Epithelial cell of esophagus (primary cell): Measurements from ENCODE around the gene PPP2R2D.

Source experiments
- DNase-seq: peaks from one replicate; pipeline ENCODE4 v3.0.0; 2010; ENCODE audit warnings: low read depth
- H3K4me3 ChIP-seq: 2 replicates; pipeline ENCODE4 v1.5.1; 2011; ENCODE audit warnings: mild to moderate bottlenecking, low read length, control low read depth
- CTCF ChIP-seq: IDR thresholded peaks from 2 replicates; pipeline ENCODE4 v1.5.1; 2011; ENCODE audit warnings: low read depth, mild to moderate bottlenecking, low read length, control low read depth, inconsistent platforms; ENCODE audit not compliant: insufficient read depth; ENCODE audit errors: missing control alignments

The PPP2R2D gene

DNA sequence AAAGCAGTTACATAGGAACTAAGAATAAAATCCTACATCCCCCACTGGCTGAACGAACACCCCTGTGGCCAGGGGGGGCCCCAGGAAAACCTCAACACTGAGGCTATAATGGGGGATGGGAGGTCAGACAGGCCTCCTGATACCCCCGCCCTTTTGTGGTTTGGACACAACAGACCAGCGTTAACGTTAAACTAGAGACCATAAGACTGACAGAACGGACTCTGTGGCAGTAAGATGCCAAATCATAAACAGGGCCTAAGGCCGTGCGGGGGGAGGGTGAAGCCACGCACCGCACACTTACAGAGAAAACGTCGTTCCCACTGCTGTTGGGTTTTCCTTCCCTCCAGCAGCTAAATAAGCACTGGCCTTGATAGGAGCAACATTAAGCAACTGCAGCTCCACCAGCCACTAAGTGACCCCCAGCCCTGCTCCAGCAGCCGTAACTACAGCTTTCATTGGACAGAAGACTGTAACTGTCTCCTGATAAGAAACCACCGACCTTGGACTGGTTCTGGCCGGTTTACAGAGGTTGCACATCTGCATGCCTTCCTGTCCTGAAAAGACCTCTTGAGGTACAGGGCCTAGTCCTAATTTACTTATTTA, 3.4 kb upstream of the PPP2R2D start:
- no peak overlapping the region for H3K4me3 ChIP-seq
- no peak for DNase-seq
- TF ChIP-seq CTCF: no peak

GRCh38 chr10:131898061-131898460, 2.7 kb upstream of the PPP2R2D start:
- no peak for TF ChIP-seq CTCF
- DNase-seq: no peak
- H3K4me3 ChIP-seq: no peak overlapping the region

GRCh38 chr10:131898713-131899112, 2.1 kb upstream of the PPP2R2D start:
- no peak for TF ChIP-seq CTCF
- no peak for DNase-seq
- H3K4me3 ChIP-seq: no peak overlapping the region

GRCh38 chr10:131899116-131899690, 1.6 kb upstream of the PPP2R2D start:
- TF ChIP-seq CTCF: no peak
- DNase-seq: no peak
- H3K4me3 ChIP-seq: no peak overlapping the region

DNA sequence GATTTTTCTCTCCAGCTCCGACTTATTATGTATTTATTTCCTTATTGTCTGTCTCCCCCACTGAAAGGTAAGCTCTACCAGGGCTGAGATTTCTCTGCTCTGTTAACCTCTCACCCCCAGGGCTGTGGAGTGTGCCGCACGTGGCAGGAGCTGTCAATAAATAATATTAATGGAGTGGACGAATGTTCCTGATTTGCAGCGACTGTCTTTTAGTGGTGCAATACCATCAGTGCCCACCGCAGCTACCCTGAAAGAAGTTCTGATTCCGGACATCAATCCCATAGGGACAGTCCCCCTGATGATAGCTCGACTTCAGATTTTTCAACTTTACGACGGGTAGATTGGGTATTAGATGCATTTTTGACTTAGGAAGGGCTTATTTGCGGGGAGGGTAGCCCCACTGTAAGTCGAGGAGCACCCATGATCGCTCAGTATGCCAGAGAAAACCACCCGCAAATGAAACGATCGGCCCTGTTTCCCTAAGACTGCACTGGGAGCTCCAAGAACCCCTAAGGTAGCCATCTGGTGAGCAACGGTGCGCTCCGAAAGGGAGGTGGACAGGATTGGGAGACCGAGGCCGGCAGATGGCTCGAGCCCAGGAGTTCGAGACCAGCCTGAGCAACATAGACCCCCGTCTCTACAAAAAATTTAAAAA, 986 bp upstream of the PPP2R2D start:
- DNase-seq: no peak
- peak overlapping the region; percentile 66 for H3K4me3 ChIP-seq
- no peak for TF ChIP-seq CTCF

GRCh38 chr10:131901181-131901829, 497 bp downstream of the PPP2R2D start:
- peak; percentile 37 for DNase-seq
- peak overlapping the region; percentile 81 for H3K4me3 ChIP-seq

More at GRCh38 chr10:131901181-131901829, 497 bp downstream of the PPP2R2D start:
- TF ChIP-seq CTCF: no peak
